Tibial nerve (tissue), 3 donors: ENCODE results near the gene C1orf167.

ENCODE experiments used
- POLR2A ChIP-seq, 2 donors: fragments of 450-650 bp; IDR thresholded peaks; one replicate each; pipeline ENCODE4 v1.6.1; 2017; ENCODE audit warnings: antibody characterized with exemption in 2 of 2, mild to moderate bottlenecking in 2 of 2, moderate library complexity in 2 of 2
- TF ChIP-seq, protein P1 (sequence below), 5 experiments: fragments of 200-600 bp in 3 of 5; fragments of 450-650 bp in 2 of 5; sonication (generic) in 3 of 5; IDR thresholded peaks; one replicate each; pipeline ENCODE4 v1.5.1; 2016 to 2019; ENCODE audit warnings: antibody characterized with exemption in 5 of 5, mild to moderate bottlenecking in 3 of 5, moderate library complexity in 2 of 5

DNA sequence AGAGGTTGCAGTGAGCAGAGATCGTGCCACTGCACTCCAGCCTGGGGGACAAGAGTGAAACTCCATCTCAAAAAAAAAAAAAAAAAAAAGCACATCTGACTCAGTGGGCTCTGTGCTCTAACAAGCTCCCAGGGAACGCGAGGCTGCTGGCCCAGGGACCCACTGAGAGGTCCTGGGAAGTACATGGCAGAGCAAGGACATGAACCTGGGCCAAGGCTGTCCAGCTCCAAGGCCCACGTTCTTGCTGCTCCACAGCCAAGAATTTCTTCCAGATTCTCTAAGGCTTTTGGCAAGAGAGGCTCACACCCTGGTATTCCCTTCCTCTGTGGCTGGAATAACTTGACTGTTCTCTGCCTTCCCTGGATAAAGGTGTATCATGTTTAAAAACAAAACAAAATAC lies 41.5 kb upstream of the C1orf167 start:
- TF ChIP-seq, protein P1, sequence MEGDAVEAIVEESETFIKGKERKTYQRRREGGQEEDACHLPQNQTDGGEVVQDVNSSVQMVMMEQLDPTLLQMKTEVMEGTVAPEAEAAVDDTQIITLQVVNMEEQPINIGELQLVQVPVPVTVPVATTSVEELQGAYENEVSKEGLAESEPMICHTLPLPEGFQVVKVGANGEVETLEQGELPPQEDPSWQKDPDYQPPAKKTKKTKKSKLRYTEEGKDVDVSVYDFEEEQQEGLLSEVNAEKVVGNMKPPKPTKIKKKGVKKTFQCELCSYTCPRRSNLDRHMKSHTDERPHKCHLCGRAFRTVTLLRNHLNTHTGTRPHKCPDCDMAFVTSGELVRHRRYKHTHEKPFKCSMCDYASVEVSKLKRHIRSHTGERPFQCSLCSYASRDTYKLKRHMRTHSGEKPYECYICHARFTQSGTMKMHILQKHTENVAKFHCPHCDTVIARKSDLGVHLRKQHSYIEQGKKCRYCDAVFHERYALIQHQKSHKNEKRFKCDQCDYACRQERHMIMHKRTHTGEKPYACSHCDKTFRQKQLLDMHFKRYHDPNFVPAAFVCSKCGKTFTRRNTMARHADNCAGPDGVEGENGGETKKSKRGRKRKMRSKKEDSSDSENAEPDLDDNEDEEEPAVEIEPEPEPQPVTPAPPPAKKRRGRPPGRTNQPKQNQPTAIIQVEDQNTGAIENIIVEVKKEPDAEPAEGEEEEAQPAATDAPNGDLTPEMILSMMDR (IDR thresholded peaks at IDR 0.05), result no peak
- TF ChIP-seq POLR2A (IDR thresholded peaks at IDR 0.05), result no peak
